Pancreas (tissue), 10 donors: Measurements from ENCODE around the gene TMEM144. TPM values are rescaled to one million over a fixed set of nuclear protein-coding genes. Genes with fewer than 3 reads are reported as not detected.

ENCODE experiments used
- ATAC-seq, 4 donors: fragments of 200-7000 bp; cut with Tn5 transposase; one replicate each; pipeline versions ENCODE4 v1.8.0 to v1.9.1; 2020; ENCODE audit warnings: mild to moderate bottlenecking in 4 of 4, moderate library complexity in 4 of 4
- DNase-seq, 6 donors: peaks; one replicate each; pipeline ENCODE4 v3.0.0-alpha.2; 2020
- FAIRE-seq: peaks from 2 replicates; lab custom pipeline; 2012; peaks lifted over from hg19 to GRCh38; lab: Jason Lieb, UNC
- H3K27ac ChIP-seq, 4 donors: fragments of 200-600 bp; sonication (generic); 1 replicate in 3 of 4; 2 replicates in 1 of 4; pipeline versions ENCODE4 v1.5.0 to v1.8.0; 2020
- H3K27me3 ChIP-seq, 4 donors: fragments of 200-600 bp; one replicate each; pipeline ENCODE4 v1.8.0; 2021
- H3K36me3 ChIP-seq, 3 donors: fragments of 200-600 bp; sonication (generic) in 1 of 3; one replicate each; pipeline versions ENCODE4 v1.5.0 to v1.8.0; 2020 to 2021
- H3K4me1 ChIP-seq, 3 donors: fragments of 200-600 bp; one replicate each; pipeline ENCODE4 v1.8.0; 2021
- H3K4me3 ChIP-seq, 4 donors: fragments of 200-600 bp; sonication (generic) in 2 of 4; one replicate each; pipeline versions ENCODE4 v1.5.0 to v1.8.0; 2020 to 2021
- H3K9me3 ChIP-seq, 4 donors: fragments of 200-600 bp; one replicate each; pipeline ENCODE4 v1.8.0; 2021
- CTCF ChIP-seq, 4 donors: fragments of 200-600 bp; sonication (generic) in 3 of 4; IDR thresholded peaks; one replicate each; pipeline versions ENCODE4 v1.5.0 to v1.8.0; 2021; ENCODE audit warnings: antibody characterized with exemption in 4 of 4
- WGBS, 2 donors: extraction: QIAGEN DNeasy Blood & Tissue Kit; methylation state at CpG; one replicate each; pipeline ENCODE4 v1.1.7; 2013; 5-methylcytosine and 5-hydroxymethylcytosine counted together
- intact Hi-C, 3 donors: fragments of 100-400 bp; cut with DNase I; formaldehyde crosslinking; loops; one replicate each; pipeline versions ENCODE4 v1.11.1 to v1.14.2; 2022
- polyA plus RNA-seq, 2 donors: library from polyadenylated mRNA; stranded (reverse); fragments of 200-250 nt; gene quantifications; one replicate each; pipeline ENCODE4 v1.2.3, GENCODE V29; 2013
- total RNA-seq, 6 donors: library from RNA; stranded (reverse); fragmentation: NEBNext Ultra II Directional in 4 of 6; extraction: Animal tissue kit (Norgen Biotek cat#: 25700) in 4 of 6; gene quantifications; one replicate each; pipeline versions ENCODE4 v1.2.1 to v1.2.4, GENCODE V29; 2021 to 2023
- donor health status: healthy with polysubstance abuse.
- donor health status: DM: no; HTN: no; CAD: no; lungs with moderate emphysema.
- donor health status: DM: no; HTN: no; CAD: no.
- donor health status: control.
- donor health status: control.
- donor health status: Bipolar disorder and iron deficiency.
- donor health status: DM: yes; HTN: yes; CAD: no.
- donor health status: DM: no; HTN: no; CAD: no.
- donor health status: DM: no; HTN: no; CAD: no.
- donor health status: DM: yes; HTN: yes; CAD: no.

The TMEM144 gene
- total and polyA plus RNA-seq, 8 donors, result 2.4 to 10.1 (median 7.2) TPM

GRCh38 chr4:158179465-158179864, 30.8 kb upstream of the TMEM144 start:
- ATAC-seq, result no peak
- Histone ChIP-seq H3K27me3 (no peaks in the 10 kb centered on the region), H3K9me3 (no peaks in the 10 kb centered on the region), H3K36me3 (no peaks in the 10 kb centered on the region), H3K4me3 (no peak overlapping the region), H3K27ac (no peak overlapping the region), H3K4me1 (peaks cover 0 to 12% (median 3%) of the 10 kb centered on the region in 3 donors)
- no peak for TF ChIP-seq CTCF (IDR thresholded peaks at IDR 0.05)
- no peak for FAIRE-seq
- 83 to 87% methylated on average over 3 of the region's 3 CpGs for WGBS, 2 donors
- DNase-seq, result no peak
- intact Hi-C loops, result no loop called here

DNA sequence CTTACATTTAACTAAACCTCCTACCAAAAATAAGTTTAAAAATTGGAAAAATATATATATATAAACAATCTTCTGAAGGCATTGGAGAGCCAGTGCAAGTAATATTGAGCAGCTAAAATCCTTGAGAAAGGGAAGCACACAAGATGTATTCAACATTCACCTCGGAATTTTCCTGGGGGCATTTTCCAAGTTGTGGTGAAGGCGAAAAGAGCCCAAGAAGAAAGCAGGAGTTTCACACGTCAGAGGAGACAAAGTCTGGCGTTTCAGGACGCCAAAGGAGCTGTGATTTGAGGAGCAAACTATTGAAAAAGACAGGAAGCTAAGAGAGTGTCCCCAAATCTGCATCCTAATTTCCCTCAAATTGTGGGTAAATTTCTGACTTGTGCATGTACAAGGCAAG, 28.4 kb upstream of the TMEM144 start:
- FAIRE-seq (no peak), ATAC-seq (no peak), DNase-seq (no peak)
- no peaks in the 10 kb centered on the region for H3K36me3 ChIP-seq
- H3K4me1 ChIP-seq, result peaks cover 0 to 4% (median 2%) of the 10 kb centered on the region in 3 donors
- TF ChIP-seq CTCF (IDR thresholded peaks at IDR 0.05), result no peak
- H3K9me3 ChIP-seq, result no peaks in the 10 kb centered on the region
- no peak overlapping the region for H3K27ac ChIP-seq
- H3K27me3 ChIP-seq, result no peaks in the 10 kb centered on the region
- 86 to 91% methylated on average over 5 of the region's 5 CpGs for WGBS, 2 donors
- H3K4me3 ChIP-seq, result no peak overlapping the region
- intact Hi-C loops, result no loop called here

DNA sequence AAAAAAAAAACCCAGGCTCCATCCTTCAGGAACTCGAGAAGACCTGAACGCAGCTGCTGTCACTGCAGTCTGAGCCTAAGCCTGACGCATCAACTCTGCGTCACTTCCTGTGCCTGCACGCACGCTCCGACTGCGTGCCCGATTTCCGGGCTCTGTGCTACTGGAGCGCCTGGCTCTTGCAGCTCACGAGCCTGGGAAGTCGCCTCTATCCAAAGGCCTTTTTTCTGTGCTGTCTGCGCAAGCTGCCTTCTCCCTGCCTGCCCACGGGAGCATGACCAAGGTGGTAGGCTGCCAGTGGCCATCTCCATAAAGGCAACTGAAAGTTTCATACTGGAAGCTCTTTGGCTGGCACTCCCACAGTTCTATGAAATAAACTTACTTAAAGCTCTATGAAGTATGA, 27.6 kb upstream of the TMEM144 start:
- no peaks in the 10 kb centered on the region for H3K9me3 ChIP-seq
- H3K27ac ChIP-seq, result no peak overlapping the region
- H3K4me3 ChIP-seq, result no peak overlapping the region
- H3K27me3 ChIP-seq, result no peaks in the 10 kb centered on the region
- H3K4me1 ChIP-seq, result no peaks in the 10 kb centered on the region
- FAIRE-seq (no peak), DNase-seq (no peak), ATAC-seq (no peak)
- TF ChIP-seq CTCF (IDR thresholded peaks at IDR 0.05), result no peak
- no peaks in the 10 kb centered on the region for H3K36me3 ChIP-seq
- WGBS, 2 donors, result 97% methylated on average over 15 of the region's 15 CpGs
- intact Hi-C loops, result no loop called here

- no peak overlapping the region for H3K4me3 ChIP-seq
- H3K36me3 ChIP-seq, result no peaks in the 10 kb centered on the region
- H3K27me3 ChIP-seq, result no peaks in the 10 kb centered on the region
- DNase-seq (no peak), ATAC-seq (no peak), FAIRE-seq (no peak)
- H3K27ac ChIP-seq, result no peak overlapping the region
- intact Hi-C loops, result no loop called here
- H3K9me3 ChIP-seq, result no peaks in the 10 kb centered on the region
- no peak for TF ChIP-seq CTCF (IDR thresholded peaks at IDR 0.05)
- H3K4me1 ChIP-seq, result no peaks in the 10 kb centered on the region
- WGBS, 2 donors, result 32 to 41% methylated on average over 2 of the region's 2 CpGs
Measured at GRCh38 chr4:158186815-158187214, 23.5 kb upstream of the TMEM144 start.

DNA sequence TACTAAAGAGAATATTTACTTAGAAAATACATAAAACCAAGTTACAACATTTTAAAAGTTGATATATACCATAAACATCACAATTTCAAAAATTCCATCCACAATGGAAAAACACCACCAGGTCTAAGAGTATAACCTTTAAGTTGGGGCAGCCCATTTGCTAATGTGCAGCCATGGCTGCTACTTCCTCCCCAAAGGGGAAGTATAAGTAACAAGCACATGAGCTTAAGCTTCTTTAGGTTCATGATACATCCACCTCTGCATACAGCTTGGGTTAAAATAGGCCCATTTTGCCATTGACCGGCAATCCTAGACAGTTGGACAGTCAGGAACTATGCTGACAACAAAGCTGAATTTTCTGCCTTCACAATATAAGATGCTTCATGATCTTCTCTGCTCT, 20.9 kb upstream of the TMEM144 start:
- ATAC-seq, result no peak
- no peaks in the 10 kb centered on the region for H3K27me3 ChIP-seq
- FAIRE-seq, result no peak
- intact Hi-C loops, result no loop called here
- H3K27ac ChIP-seq, result no peak overlapping the region
- no peaks in the 10 kb centered on the region for H3K4me1 ChIP-seq
- no peak overlapping the region for H3K4me3 ChIP-seq
- H3K36me3 ChIP-seq, result no peaks in the 10 kb centered on the region
- TF ChIP-seq CTCF (IDR thresholded peaks at IDR 0.05), result no peak
- H3K9me3 ChIP-seq, result no peaks in the 10 kb centered on the region
- no peak for DNase-seq
- 99 to 100% methylated on average over 1 of the region's 1 CpG for WGBS, 2 donors
